Measurements from ENCODE around the gene CDH15. TPM values are rescaled to one million over a fixed set of nuclear protein-coding genes. Genes with fewer than 3 reads are reported as not detected.

Gene CDH15
- total RNA-seq, 1 experiment from 2014 or later = 3.8 TPM

GRCh38 chr16:89168381-89169189, 3.0 kb upstream of the CDH15 start:
- no peaks in the 10 kb centered on the region for H3K27me3 ChIP-seq (ENCODE audit: insufficient read depth, low read length)

More at GRCh38 chr16:89168381-89169189, 3.0 kb upstream of the CDH15 start:
- H3K27ac ChIP-seq (ENCODE audit: low read depth, low read length) = peak overlapping the region; percentile 3; the same call in 1 of the 2 replicates
- RAD21 ChIA-PET (ENCODE audit: low non-redundant PET in 1 of 2, low total read pairs in 2 of 2, uncharacterized antibody in 2 of 2, unreplicated experiment in 2 of 2) = no interaction called here
- no peak overlapping the region for H3K4me2 ChIP-seq (ENCODE audit: low read length)
- H3K79me2 ChIP-seq (ENCODE audit: insufficient read depth, low read length) = no peaks in the 10 kb centered on the region
- POLR2A ChIA-PET = no interaction called here
- intact Hi-C loops (cut with micrococcal nuclease) = loop anchor here (5.0 kb wide), 1 partner anchor 116 kb away; no protein-coding TSS in a partner anchor
- H4K20me1 ChIP-seq (ENCODE audit: insufficient read depth) = no peaks in the 10 kb centered on the region
- H3K4me1 ChIP-seq (ENCODE audit: control insufficient read depth in 1 of 2, insufficient read depth in 2 of 2, low read length in 2 of 2) = peaks cover 24 to 40% of the 10 kb centered on the region in 2 experiments
- H2AFZ ChIP-seq (ENCODE audit: low read depth, low read length, poor library complexity, severe bottlenecking) = no peak overlapping the region
- no peaks in the 10 kb centered on the region for H3K36me3 ChIP-seq (ENCODE audit: control insufficient read depth in 1 of 2, insufficient read depth in 2 of 2, low read length in 2 of 2)
- H3K4me3 ChIP-seq (replicated peaks in 1 of 2; ENCODE audit: low read depth in 1 of 2, low read length in 2 of 2) = no peak overlapping the region
- no peak overlapping the region for H3K9ac ChIP-seq (ENCODE audit: low read length)
- H3K9me2 ChIP-seq (ENCODE audit: insufficient read depth) = no peaks in the 10 kb centered on the region
- CTCF ChIA-PET = interaction anchor here (0.6 to 2.1 kb wide), 4 partner anchors 13 to 431 kb away, joined by 3 to 16 read pairs (median 6); partner anchors contain the start of gene APRT
- no peak for ATAC-seq
- H3K9me3 ChIP-seq (ENCODE audit: control insufficient read depth in 1 of 2, insufficient read depth in 1 of 2, low read depth in 1 of 2, low read length in 2 of 2) = no peaks in the 10 kb centered on the region
- TF ChIP-seq TCF7L2 (IDR thresholded peaks at IDR 0.05; ENCODE audit: borderline replicate concordance, extremely low read depth, insufficient read depth, insufficient read length) = no peak
- TF ChIP-seq EGR1 (IDR thresholded peaks at IDR 0.05; ENCODE audit: low read depth) = no peak
- TF ChIP-seq CBX3 (IDR thresholded peaks at IDR 0.05; ENCODE audit: low read depth) = no peak
- TF ChIP-seq CTCF (IDR thresholded peaks at IDR 0.05 in 2 of 3, conservative IDR thresholded peaks at IDR 0.05 in 1 of 3; ENCODE audit: borderline replicate concordance in 1 of 3, insufficient read depth in 1 of 3, low read depth in 2 of 3, low read length in 2 of 3) = peak in 2 of 3 experiments; percentile 26 to 39; a peak in 1 of 6 replicates
- DNase-seq (ENCODE audit: low read depth, low spot score) = no peak
- no TSS peak for BruUV-seq (replicated peaks)

Data from HCT116 (cell line).